Mucosa of gallbladder (tissue), 1 donor: ENCODE measurements around the gene CYTH1. TPM values are rescaled to one million over a fixed set of nuclear protein-coding genes. Genes with fewer than 3 reads are reported as not detected.

Experiments
- DNase-seq: peaks from one replicate; pipeline ENCODE4 v3.0.0-alpha.2; 2020; ENCODE audit warnings: low spot score
- total RNA-seq: library from RNA; stranded (reverse); gene quantifications from one replicate; pipeline ENCODE4 v1.2.1, GENCODE V29; 2021
- donor health status: DM: no; HTN: no; CAD: no.

Gene CYTH1
- total RNA-seq = 51.1 TPM

- no peak for DNase-seq
Observed at GRCh38 chr17:78781893-78782304, at the start of gene CYTH1. Gene CYTH1 (minus strand): TSS chr17:78782273. CDS start chr17:78782223, 50 bp downstream.

- DNase-seq = no peak
Observed at GRCh38 chr17:78829477-78829876, 47.4 kb upstream of the CYTH1 start.

- no peak for DNase-seq
Observed at GRCh38 chr17:78828470-78829185, 46.6 kb upstream of the CYTH1 start.

GRCh38 chr17:78826836-78827509 lies 44.9 kb upstream of the CYTH1 start:
- peak; percentile 37 for DNase-seq

- no peak for DNase-seq
Observed at GRCh38 chr17:78826421-78826820, 44.3 kb upstream of the CYTH1 start.

- DNase-seq = no peak
Observed at GRCh38 chr17:78825696-78826095, 43.6 kb upstream of the CYTH1 start.

GRCh38 chr17:78824240-78824639 lies 42.2 kb upstream of the CYTH1 start:
- no peak for DNase-seq

GRCh38 chr17:78823282-78824046 lies 41.4 kb upstream of the CYTH1 start:
- no peak for DNase-seq

GRCh38 chr17:78822552-78822951 lies 40.5 kb upstream of the CYTH1 start:
- no peak for DNase-seq

- DNase-seq = no peak
Observed at GRCh38 chr17:78821961-78822360, 39.9 kb upstream of the CYTH1 start.

- DNase-seq = no peak
Observed at GRCh38 chr17:78820841-78821240, 38.8 kb upstream of the CYTH1 start.

GRCh38 chr17:78819806-78820792 lies 38.0 kb upstream of the CYTH1 start:
- no peak for DNase-seq

- no peak for DNase-seq
Observed at GRCh38 chr17:78819402-78819801, 37.3 kb upstream of the CYTH1 start.

- peak; percentile 40 for DNase-seq
Observed at GRCh38 chr17:78818932-78819331, 36.9 kb upstream of the CYTH1 start.

- no peak for DNase-seq
Observed at GRCh38 chr17:78818152-78818846, 36.2 kb upstream of the CYTH1 start.

- peak; percentile 48 for DNase-seq
Observed at GRCh38 chr17:78817123-78817522, 35.0 kb upstream of the CYTH1 start.

GRCh38 chr17:78815696-78816095 lies 33.6 kb upstream of the CYTH1 start:
- no peak for DNase-seq

- no peak for DNase-seq
Observed at GRCh38 chr17:78812855-78813254, 30.8 kb upstream of the CYTH1 start.

- no peak for DNase-seq
Observed at GRCh38 chr17:78808163-78808562, 26.1 kb upstream of the CYTH1 start.

- DNase-seq = no peak
Observed at GRCh38 chr17:78806451-78806850, 24.4 kb upstream of the CYTH1 start.

- DNase-seq = no peak
Observed at GRCh38 chr17:78805301-78805700, 23.2 kb upstream of the CYTH1 start.
